Vagina (tissue), 2 donors: ENCODE results near the gene SLC19A1.

ENCODE experiments used
- CTCF ChIP-seq, 3 experiments: fragments of 450-650 bp in 2 of 3; fragments of 200-600 bp in 1 of 3; sonication (generic) in 1 of 3; IDR thresholded peaks; one replicate each; pipeline ENCODE4 v1.5.1; 2017 to 2019; ENCODE audit warnings: antibody characterized with exemption in 3 of 3, mild to moderate bottlenecking in 2 of 3, moderate library complexity in 2 of 3
- POLR2A ChIP-seq, 2 donors: fragments of 450-650 bp; IDR thresholded peaks; one replicate each; pipeline ENCODE4 v1.6.1; 2017; ENCODE audit warnings: antibody characterized with exemption in 2 of 2, mild to moderate bottlenecking in 2 of 2, moderate library complexity in 2 of 2

- TF ChIP-seq POLR2A (IDR thresholded peaks at IDR 0.05) (no peak), CTCF (IDR thresholded peaks at IDR 0.05) (no peak)
Measured at GRCh38 chr21:45579383-45580180, 37.3 kb upstream of the SLC19A1 start.
